ENCODE data around the gene AFG1L.

AFG1L gene

GRCh38 chr6:108274546-108274945, 20.3 kb upstream of the AFG1L start:
- no peak for TF ChIP-seq CTCF (IDR thresholded peaks at IDR 0.05; ENCODE audit: low read depth, low read length, missing control alignments)
- no peak for DNase-seq (ENCODE audit: extremely low read depth, low read depth)
- H3K4me3 ChIP-seq (replicated peaks; ENCODE audit: low read depth, low read length), result no peak overlapping the region

GRCh38 chr6:108275976-108276375, 18.9 kb upstream of the AFG1L start:
- H3K4me3 ChIP-seq (replicated peaks; ENCODE audit: low read depth, low read length), result no peak overlapping the region
- no peak for TF ChIP-seq CTCF (IDR thresholded peaks at IDR 0.05; ENCODE audit: low read depth, low read length, missing control alignments)
- no peak for DNase-seq (ENCODE audit: extremely low read depth, low read depth)

- DNase-seq (ENCODE audit: extremely low read depth, low read depth), result no peak
- H3K4me3 ChIP-seq (replicated peaks; ENCODE audit: low read depth, low read length), result no peak overlapping the region
- no peak for TF ChIP-seq CTCF (IDR thresholded peaks at IDR 0.05; ENCODE audit: low read depth, low read length, missing control alignments)
Observed at GRCh38 chr6:108277295-108277694, 17.6 kb upstream of the AFG1L start.

GRCh38 chr6:108277831-108278230, 17.0 kb upstream of the AFG1L start:
- H3K4me3 ChIP-seq (replicated peaks; ENCODE audit: low read depth, low read length), result no peak overlapping the region
- TF ChIP-seq CTCF (IDR thresholded peaks at IDR 0.05; ENCODE audit: low read depth, low read length, missing control alignments), result no peak
- no peak for DNase-seq (ENCODE audit: extremely low read depth, low read depth)

GRCh38 chr6:108285381-108285780, 9.5 kb upstream of the AFG1L start:
- no peak for DNase-seq (ENCODE audit: extremely low read depth, low read depth)
- no peak for TF ChIP-seq CTCF (IDR thresholded peaks at IDR 0.05; ENCODE audit: low read depth, low read length, missing control alignments)
- no peak overlapping the region for H3K4me3 ChIP-seq (replicated peaks; ENCODE audit: low read depth, low read length)

- no peak for DNase-seq (ENCODE audit: extremely low read depth, low read depth)
Observed at GRCh38 chr6:108286366-108286765, 8.5 kb upstream of the AFG1L start.

More at GRCh38 chr6:108286366-108286765, 8.5 kb upstream of the AFG1L start:
- TF ChIP-seq CTCF (IDR thresholded peaks at IDR 0.05; ENCODE audit: low read depth, low read length, missing control alignments), result no peak
- H3K4me3 ChIP-seq (replicated peaks; ENCODE audit: low read depth, low read length), result no peak overlapping the region
